Omental fat pad (tissue), 4 donors: ENCODE measurements around the gene RAB40C. TPM values are rescaled to one million over a fixed set of nuclear protein-coding genes. Genes with fewer than 3 reads are reported as not detected.

ENCODE experiments used
- ATAC-seq: fragments of 150-250 bp; one replicate; pipeline ENCODE4 v1.9.1; 2016; ENCODE audit warnings: mild to moderate bottlenecking, moderate library complexity; ENCODE audit not compliant: low FRiP score
- DNase-seq: peaks from one replicate; pipeline ENCODE4 v3.0.0-alpha.2; 2019; ENCODE audit warnings: low spot score
- total RNA-seq, 4 donors: library from RNA; depleted of rRNA; stranded (reverse); fragments of >200 nt; gene quantifications; one replicate each; pipeline ENCODE4 v1.1.0, GENCODE V29; 2016
- TF ChIP-seq, protein P1 (sequence below), 3 donors: fragments of 450-650 bp; IDR thresholded peaks; one replicate each; pipeline ENCODE4 v1.5.1; 2016 to 2017; ENCODE audit warnings: antibody characterized with exemption in 3 of 3, mild to moderate bottlenecking in 3 of 3, moderate library complexity in 2 of 3

Gene RAB40C
- total RNA-seq, 4 donors from 2014 or later = 11.6 to 20.6 (median 14.8) TPM

DNA sequence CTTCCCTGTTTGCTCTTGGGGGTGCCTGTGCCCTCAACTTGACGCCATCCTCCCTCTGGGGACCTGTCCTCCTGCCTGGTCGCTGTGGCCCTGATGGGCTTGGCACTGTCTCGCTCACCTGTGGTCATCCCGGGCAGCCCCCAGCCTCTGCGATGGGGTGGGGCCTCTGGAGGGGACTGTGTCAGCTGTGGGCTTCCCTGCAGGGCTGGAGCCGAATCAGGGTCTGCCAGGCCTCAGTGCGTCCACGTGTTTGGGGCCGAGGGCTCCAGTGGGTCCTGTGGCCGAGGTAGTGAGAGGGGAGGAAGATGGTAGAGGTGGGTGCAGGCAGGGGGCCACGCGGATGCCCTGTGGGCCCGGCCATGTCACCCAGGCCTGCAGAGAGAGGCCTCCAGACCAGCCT is 12.1 kb upstream of the RAB40C start:
- ATAC-seq = no peak
- DNase-seq = no peak
- TF ChIP-seq, protein P1, sequence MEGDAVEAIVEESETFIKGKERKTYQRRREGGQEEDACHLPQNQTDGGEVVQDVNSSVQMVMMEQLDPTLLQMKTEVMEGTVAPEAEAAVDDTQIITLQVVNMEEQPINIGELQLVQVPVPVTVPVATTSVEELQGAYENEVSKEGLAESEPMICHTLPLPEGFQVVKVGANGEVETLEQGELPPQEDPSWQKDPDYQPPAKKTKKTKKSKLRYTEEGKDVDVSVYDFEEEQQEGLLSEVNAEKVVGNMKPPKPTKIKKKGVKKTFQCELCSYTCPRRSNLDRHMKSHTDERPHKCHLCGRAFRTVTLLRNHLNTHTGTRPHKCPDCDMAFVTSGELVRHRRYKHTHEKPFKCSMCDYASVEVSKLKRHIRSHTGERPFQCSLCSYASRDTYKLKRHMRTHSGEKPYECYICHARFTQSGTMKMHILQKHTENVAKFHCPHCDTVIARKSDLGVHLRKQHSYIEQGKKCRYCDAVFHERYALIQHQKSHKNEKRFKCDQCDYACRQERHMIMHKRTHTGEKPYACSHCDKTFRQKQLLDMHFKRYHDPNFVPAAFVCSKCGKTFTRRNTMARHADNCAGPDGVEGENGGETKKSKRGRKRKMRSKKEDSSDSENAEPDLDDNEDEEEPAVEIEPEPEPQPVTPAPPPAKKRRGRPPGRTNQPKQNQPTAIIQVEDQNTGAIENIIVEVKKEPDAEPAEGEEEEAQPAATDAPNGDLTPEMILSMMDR (IDR thresholded peaks at IDR 0.05) = no peak

DNA sequence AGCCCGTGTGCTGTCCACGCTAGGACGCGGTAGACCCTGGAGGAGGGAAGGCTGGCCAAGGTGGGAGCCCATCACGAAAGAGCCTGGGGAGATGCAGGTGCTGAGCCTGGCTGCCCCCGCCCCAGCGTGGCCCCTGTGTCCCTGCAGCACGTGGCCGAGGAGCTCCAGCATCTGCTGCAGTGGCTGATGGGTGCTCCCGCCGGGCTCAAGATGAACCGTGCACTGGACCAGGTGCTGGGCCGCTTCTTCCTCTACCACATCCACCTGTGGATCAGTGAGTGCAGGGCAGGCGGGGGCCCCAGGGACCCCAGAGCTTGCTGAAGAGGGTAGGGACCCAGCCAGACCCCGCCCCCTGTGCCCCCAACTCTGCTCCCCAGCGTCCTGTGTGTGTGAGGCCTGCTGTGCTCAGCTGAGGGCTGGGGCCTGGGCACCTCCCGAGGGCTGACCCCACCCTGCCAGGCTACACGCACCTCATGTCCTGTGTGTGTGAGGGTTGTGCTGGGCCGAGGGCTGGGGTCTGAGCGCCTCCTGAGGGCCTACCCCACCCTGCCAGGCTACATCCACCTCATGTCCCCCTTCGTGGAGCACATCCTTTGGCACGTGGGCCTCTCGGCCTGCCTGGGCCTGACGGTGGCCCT is 11.5 kb upstream of the RAB40C start:
- TF ChIP-seq, protein P1 (IDR thresholded peaks at IDR 0.05) = no peak
- no peak for ATAC-seq
- no peak for DNase-seq

DNA sequence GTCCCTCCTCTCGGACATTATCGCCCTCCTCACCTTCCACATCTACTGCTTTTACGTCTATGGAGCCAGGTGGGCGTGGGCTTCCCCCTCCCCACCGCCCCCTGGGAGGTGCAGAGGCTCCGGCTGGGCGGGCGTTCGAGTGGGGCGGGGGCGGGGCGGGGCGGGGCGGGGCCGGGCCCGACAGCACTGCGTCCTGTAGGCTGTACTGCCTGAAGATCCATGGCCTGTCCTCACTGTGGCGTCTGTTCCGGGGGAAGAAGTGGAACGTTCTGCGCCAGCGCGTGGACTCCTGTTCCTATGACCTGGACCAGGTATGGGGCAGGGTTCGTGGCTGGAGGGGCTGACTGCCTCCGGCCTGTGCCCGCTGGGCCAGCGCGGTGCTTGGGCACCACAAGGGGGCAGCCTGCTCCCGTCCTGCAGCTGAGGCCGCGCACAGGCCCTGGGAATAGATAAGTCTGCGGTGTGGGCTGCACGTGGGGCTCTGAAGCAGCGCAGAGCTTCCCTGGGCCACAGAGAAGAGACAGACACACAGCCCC is 10.9 kb upstream of the RAB40C start:
- TF ChIP-seq, protein P1 (IDR thresholded peaks at IDR 0.05) = peak in 1 of 3 donors; percentile 47
- DNase-seq (peak; percentile 44), ATAC-seq (peak; percentile 73)

DNA sequence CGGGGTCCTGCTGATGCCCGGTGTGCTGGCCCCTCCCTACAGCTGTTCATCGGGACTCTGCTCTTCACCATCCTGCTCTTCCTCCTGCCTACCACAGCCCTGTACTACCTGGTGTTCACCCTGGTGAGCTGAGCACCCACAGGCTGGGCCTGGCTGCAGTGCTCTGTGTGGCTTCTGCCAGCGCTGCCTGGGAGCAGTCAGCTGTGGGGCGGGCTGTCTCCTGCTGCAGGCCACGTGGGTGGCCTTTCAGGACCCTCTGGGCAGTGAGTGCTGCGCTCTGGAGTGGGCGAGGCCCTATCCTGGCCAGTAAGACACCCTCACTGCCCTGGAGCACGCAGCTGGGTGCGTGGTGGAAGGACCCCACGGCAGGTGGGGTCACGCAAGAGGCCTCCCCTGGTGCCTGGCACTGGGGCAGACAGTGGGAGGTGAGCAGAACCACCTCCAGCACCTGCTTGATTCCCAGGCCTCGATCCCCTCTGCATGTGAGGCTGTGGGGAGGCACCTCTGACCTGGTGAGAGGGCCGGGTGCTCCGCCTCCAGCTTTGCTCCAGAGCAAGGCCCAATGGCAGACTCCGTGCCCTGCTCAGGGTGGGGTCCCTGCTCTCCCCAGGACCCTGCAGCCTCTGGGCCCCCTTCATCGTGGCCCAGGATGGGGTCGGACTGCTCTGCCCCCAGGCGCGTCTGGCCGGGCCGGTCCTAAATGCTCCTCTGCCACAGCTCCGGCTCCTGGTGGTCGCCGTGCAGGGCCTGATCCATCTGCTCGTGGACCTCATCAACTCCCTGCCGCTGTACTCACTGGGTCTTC is 9.5 kb upstream of the RAB40C start:
- TF ChIP-seq, protein P1 (IDR thresholded peaks at IDR 0.05) = no peak
- DNase-seq (no peak), ATAC-seq (no peak)

DNA sequence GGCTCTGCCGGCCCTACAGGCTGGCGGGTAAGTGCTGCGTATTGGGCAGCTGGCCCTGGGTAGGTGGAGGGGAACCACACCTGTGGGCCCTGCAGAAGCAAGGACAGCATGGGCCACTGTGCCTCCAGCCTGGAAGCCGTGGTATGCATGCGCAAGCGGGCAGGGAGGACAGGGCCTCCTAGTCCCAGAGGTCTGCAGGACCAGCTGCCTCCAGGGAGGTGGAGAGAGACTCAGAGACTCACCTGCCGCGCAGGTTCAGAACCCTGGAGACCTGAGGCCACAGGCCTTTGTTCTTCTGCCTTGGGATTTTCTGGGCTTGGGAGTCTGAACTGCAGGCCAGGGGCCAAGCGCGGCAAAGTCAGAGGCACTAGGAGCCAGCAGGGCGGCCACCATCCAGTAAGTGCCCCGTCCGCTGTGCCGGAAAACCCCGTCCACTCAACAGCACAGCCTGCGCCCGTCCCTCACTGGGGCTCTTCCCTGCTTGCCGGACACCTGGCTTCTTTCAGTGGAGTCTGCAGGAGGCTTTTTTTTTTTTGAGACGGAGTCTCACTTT is 8.8 kb upstream of the RAB40C start:
- ATAC-seq (no peak), DNase-seq (no peak)
- TF ChIP-seq, protein P1 (IDR thresholded peaks at IDR 0.05) = no peak

DNA sequence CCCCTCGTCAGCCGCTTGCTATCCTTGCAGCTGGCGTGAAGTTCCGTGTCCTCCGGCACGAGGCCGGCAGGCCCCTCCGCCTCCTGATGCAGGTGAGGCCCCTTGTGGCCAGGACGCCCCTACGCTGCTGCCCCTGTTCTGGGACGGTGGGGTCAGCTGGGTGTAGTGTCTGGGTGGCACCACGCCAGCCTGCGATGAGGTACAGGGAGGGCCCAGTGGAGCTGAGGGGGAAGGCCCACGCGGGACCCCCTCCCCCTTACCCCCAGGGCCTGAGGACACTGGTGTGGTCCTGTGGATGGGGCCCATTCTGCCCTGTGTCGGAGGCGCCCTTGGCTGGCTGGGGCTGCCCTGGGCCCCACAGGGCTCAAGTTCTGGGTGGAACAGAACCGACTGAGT is 7.7 kb upstream of the RAB40C start:
- DNase-seq (no peak), ATAC-seq (no peak)
- TF ChIP-seq, protein P1 (IDR thresholded peaks at IDR 0.05) = no peak
